A549 (cell line): ENCODE data around the gene RRH. TPM values are rescaled to one million over a fixed set of nuclear protein-coding genes. Genes with fewer than 3 reads are reported as not detected.

Experiments used
- ATAC-seq, 2 experiments: fragments of 200-7000 bp in 1 of 2; fragments of >200 bp in 1 of 2; cut with Nextera tagmentation in 1 of 2; cut with Tn5 transposase in 1 of 2; 3 replicates each; pipeline versions ENCODE4 v1.8.0 to v1.9.1; 2018 to 2020; ENCODE audit warnings: mild to moderate bottlenecking in 1 of 2, moderate library complexity in 1 of 2
- CTCF ChIA-PET: fragments of 300-600 bp; sonication (Branson Sonifier 250); formaldehyde crosslinking; extraction: SDS; loops from one replicate; lab custom pipeline; 2021; ENCODE audit warnings: antibody characterized with exemption, inconsistent platforms; lab: Yijun Ruan, JAX
- POLR2A ChIA-PET: fragments of 350-600 bp; formaldehyde crosslinking; extraction: SDS; loops from one replicate; lab custom pipeline; 2021; ENCODE audit warnings: antibody characterized with exemption, inconsistent platforms; lab: Yijun Ruan, JAX
- DNase-seq, 2 experiments: peaks; one replicate each; pipeline versions ENCODE4 v3.0.0 to v3.0.0-alpha.2; 2011 to 2016; ENCODE audit warnings: low read depth in 1 of 2, low spot score in 1 of 2
- FAIRE-seq: peaks from 2 replicates; lab custom pipeline; 2011; peaks lifted over from hg19 to GRCh38; lab: Jason Lieb, UNC
- H3K27ac ChIP-seq, 2 experiments: fragments of >200 bp; sonication (Bioruptor Twin); formaldehyde crosslinking; 3 replicates each; pipeline ENCODE4 v1.5.1; 2016 to 2017
- H3K4me1 ChIP-seq: fragments of >200 bp; sonication (Bioruptor Twin); formaldehyde crosslinking; 3 replicates; pipeline ENCODE4 v1.6.1; 2016
- H3K4me2 ChIP-seq: fragments of >200 bp; sonication (Bioruptor Twin); formaldehyde crosslinking; 3 replicates; pipeline ENCODE4 v1.6.1; 2016
- H3K4me3 ChIP-seq: fragments of >200 bp; sonication (Bioruptor Twin); formaldehyde crosslinking; 3 replicates; pipeline ENCODE4 v1.5.1; 2016
- H3K9me3 ChIP-seq: fragments of >200 bp; sonication (Bioruptor Twin); formaldehyde crosslinking; 3 replicates; pipeline ENCODE4 v1.6.1; 2016
- BHLHE40 ChIP-seq: IDR thresholded peaks from 2 replicates; pipeline ENCODE4 v1.6.1; 2012; ENCODE audit warnings: low read depth, low read length, inconsistent platforms
- CEBPB ChIP-seq, 2 experiments: fragments of >200 bp in 1 of 2; sonication (Bioruptor Twin) in 1 of 2; formaldehyde crosslinking in 1 of 2; IDR thresholded peaks; 2 replicates each; pipeline ENCODE4 v1.6.1; 2012 to 2016
- EHF ChIP-seq: fragments of 250-450 bp; sonication (Bioruptor Pico); IDR thresholded peaks from 2 replicates; pipeline ENCODE4 v1.5.0; 2020; ENCODE audit warnings: mild to moderate bottlenecking
- EHMT2 ChIP-seq: fragments of 200-600 bp; sonication (generic); IDR thresholded peaks from 2 replicates; pipeline ENCODE4 v1.6.1; 2016; ENCODE audit warnings: antibody characterized with exemption, low read depth, mild to moderate bottlenecking, moderate library complexity
- ESRRA ChIP-seq: fragments of 150-350 bp; IDR thresholded peaks from 2 replicates; pipeline ENCODE4 v1.6.1; 2014; ENCODE audit warnings: mild to moderate bottlenecking, low read length, borderline replicate concordance
- HOXB5 ChIP-seq: fragments of 250-450 bp; sonication (Bioruptor Pico); IDR thresholded peaks from 2 replicates; pipeline ENCODE4 v1.5.0; 2020; ENCODE audit warnings: mild to moderate bottlenecking, moderate library complexity
- JUN ChIP-seq, 2 experiments: fragments of >200 bp; sonication (Bioruptor Twin); formaldehyde crosslinking; IDR thresholded peaks; 2 replicates in 1 of 2; 3 replicates in 1 of 2; pipeline ENCODE4 v1.6.1; 2016 to 2017
- JUNB ChIP-seq: fragments of >200 bp; sonication (Bioruptor Twin); formaldehyde crosslinking; IDR thresholded peaks from 2 replicates; pipeline ENCODE4 v1.6.1; 2016
- NR3C1 ChIP-seq: fragments of >200 bp; sonication (Bioruptor Twin); formaldehyde crosslinking; IDR thresholded peaks from 3 replicates; pipeline ENCODE4 v1.6.1; 2017
- POLR2A ChIP-seq: IDR thresholded peaks from 2 replicates; pipeline ENCODE4 v1.6.1; 2012; ENCODE audit warnings: mild to moderate bottlenecking, low read length
- RAD21 ChIP-seq, 2 experiments: fragments of >200 bp in 1 of 2; sonication (Bioruptor Twin) in 1 of 2; formaldehyde crosslinking in 1 of 2; IDR thresholded peaks in 1 of 2; conservative IDR thresholded peaks in 1 of 2; 2 replicates in 1 of 2; 3 replicates in 1 of 2; pipeline ENCODE4 v1.6.1; 2012 to 2018; ENCODE audit warnings: inconsistent platforms in 1 of 2
- RARB ChIP-seq: fragments of 250-450 bp; sonication (Bioruptor Pico); IDR thresholded peaks from 2 replicates; pipeline ENCODE4 v1.8.0; 2021; ENCODE audit warnings: mild to moderate bottlenecking, moderate library complexity
- RFX5 ChIP-seq: fragments of 450-650 bp; IDR thresholded peaks from 2 replicates; pipeline ENCODE4 v1.7.1; 2014; ENCODE audit warnings: antibody characterized with exemption, mild to moderate bottlenecking, moderate library complexity
- SMC3 ChIP-seq: fragments of >200 bp; sonication (Bioruptor Twin); formaldehyde crosslinking; IDR thresholded peaks from 3 replicates; pipeline ENCODE4 v1.6.1; 2018; ENCODE audit warnings: inconsistent platforms
- TP53 ChIP-seq: fragments of 250-450 bp; sonication (Bioruptor Pico); IDR thresholded peaks from 2 replicates; pipeline ENCODE4 v1.5.0; 2021; ENCODE audit warnings: mild to moderate bottlenecking, moderate library complexity
- ZSCAN20 ChIP-seq: fragments of 250-450 bp; sonication (Bioruptor Pico); IDR thresholded peaks from 2 replicates; pipeline ENCODE4 v1.8.0; 2022; ENCODE audit warnings: mild to moderate bottlenecking, moderate library complexity
- WGBS: methylation state at CpG from one replicate; pipeline ENCODE4 v1.1.6; 2017; ENCODE audit errors: missing lambda C conversion rate; 5-methylcytosine and 5-hydroxymethylcytosine counted together
- polyA plus RNA-seq, 4 experiments: library from polyadenylated mRNA; depleted of rRNA in 3 of 4; stranded (reverse); fragments of >200 nt; fragmentation: RNase III in 1 of 4; extraction: RNeasy Plus Mini Kit Qiagen cat#74134 plus additional on column Dnase treatment in 1 of 4; gene quantifications; 2 replicates in 3 of 4; 3 replicates in 1 of 4; pipeline ENCODE4 v1.2.3, GENCODE V29; 2011 to 2017
- TF ChIP-seq, protein P1 (sequence below): fragments of >200 bp; sonication (Bioruptor Twin); formaldehyde crosslinking; IDR thresholded peaks from 3 replicates; pipeline ENCODE4 v1.5.1; 2016
- TF ChIP-seq, protein P2 (sequence below): fragments of >200 bp; sonication (Bioruptor Twin); formaldehyde crosslinking; IDR thresholded peaks from 2 replicates; pipeline ENCODE4 v1.6.1; 2016

The RRH gene
- polyA plus RNA-seq, 2 of the 4 experiments (the other 2 are of a cell fraction), result 0.10 to 0.18 TPM

DNA sequence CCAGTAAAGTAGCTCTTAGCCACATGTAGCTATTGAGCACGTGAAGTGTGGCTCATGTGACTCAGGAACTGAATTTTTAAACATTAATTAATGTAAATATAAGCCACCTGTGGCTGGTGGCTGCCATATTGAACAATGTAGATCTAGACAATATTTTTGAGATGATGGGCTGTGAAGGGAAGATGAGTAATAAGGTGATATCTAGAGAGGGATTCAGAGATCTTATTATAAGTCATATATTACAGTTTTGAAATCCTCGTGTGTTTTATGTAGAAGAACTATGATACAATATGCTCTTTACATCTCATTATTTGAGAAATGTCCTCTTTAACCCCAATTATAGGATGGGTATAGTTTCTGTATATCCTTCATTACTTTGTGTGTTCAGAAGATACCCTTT is 6.6 kb upstream of the RRH start:
- CTCF ChIA-PET, result no interaction called here
- Histone ChIP-seq H3K4me3 (no peak overlapping the region), H3K4me2 (no peak overlapping the region), H3K27ac (no peak overlapping the region), H3K4me1 (peaks cover 11% of the 10 kb centered on the region; the same call in 2 of the 3 replicates), H3K9me3 (no peaks in the 10 kb centered on the region)
- DNase-seq (no peak), ATAC-seq (no peak), FAIRE-seq (no peak)
- TF ChIP-seq SMC3 (no peak), EHF (no peak), RARB (CRISPR knock-in tag) (no peak), POLR2A (no peak), BHLHE40 (no peak), EHMT2 (no peak), RAD21 (conservative IDR thresholded peaks at IDR 0.05 in 1 of 2, IDR thresholded peaks at IDR 0.05 in 1 of 2) (no peak), JUNB (no peak), RFX5 (no peak), NR3C1 (no peak)
- TF ChIP-seq, protein P1, sequence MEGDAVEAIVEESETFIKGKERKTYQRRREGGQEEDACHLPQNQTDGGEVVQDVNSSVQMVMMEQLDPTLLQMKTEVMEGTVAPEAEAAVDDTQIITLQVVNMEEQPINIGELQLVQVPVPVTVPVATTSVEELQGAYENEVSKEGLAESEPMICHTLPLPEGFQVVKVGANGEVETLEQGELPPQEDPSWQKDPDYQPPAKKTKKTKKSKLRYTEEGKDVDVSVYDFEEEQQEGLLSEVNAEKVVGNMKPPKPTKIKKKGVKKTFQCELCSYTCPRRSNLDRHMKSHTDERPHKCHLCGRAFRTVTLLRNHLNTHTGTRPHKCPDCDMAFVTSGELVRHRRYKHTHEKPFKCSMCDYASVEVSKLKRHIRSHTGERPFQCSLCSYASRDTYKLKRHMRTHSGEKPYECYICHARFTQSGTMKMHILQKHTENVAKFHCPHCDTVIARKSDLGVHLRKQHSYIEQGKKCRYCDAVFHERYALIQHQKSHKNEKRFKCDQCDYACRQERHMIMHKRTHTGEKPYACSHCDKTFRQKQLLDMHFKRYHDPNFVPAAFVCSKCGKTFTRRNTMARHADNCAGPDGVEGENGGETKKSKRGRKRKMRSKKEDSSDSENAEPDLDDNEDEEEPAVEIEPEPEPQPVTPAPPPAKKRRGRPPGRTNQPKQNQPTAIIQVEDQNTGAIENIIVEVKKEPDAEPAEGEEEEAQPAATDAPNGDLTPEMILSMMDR, result no peak
- POLR2A ChIA-PET, result no interaction called here
- WGBS, result 79% methylated on average over 2 of the region's 2 CpGs

DNA sequence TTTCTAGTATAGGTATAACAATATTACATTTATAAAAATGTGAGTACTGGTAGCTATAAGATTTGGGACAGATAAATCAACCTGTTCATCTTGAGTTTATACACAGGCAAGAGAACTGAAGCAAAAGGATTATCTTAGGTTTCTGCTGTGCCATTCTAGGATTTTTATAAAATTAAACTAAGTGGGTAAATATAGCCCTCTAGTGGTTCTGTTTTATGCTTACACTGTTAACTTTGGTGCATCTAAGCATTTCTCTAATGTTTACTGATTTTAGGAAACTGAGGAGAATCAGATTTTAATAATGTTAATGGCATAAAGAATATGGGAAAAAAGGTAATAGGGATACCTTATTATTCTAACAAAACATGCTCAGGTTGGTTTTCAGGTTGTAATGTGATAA is 1.1 kb upstream of the RRH start:
- CTCF ChIA-PET, result interaction anchor here (0.7 to 3.4 kb wide), 5 partner anchors 32 to 405 kb away, joined by 3 to 9 read pairs (median 5); no protein-coding TSS in a partner anchor
- DNase-seq (no peak), ATAC-seq (peak in 1 of 2 experiments; percentile 64; a peak in 2 of 6 replicates), FAIRE-seq (no peak)
- no peaks in the 10 kb centered on the region for H3K4me1 ChIP-seq
- no peaks in the 10 kb centered on the region for H3K9me3 ChIP-seq
- POLR2A ChIA-PET, result no interaction called here
- TF ChIP-seq TP53 (no peak), ZSCAN20 (CRISPR knock-in tag) (no peak), JUN (IDR thresholded peaks at IDR 0.05) (no peak), SMC3 (peak; percentile 45), ESRRA (no peak), RAD21 (conservative IDR thresholded peaks at IDR 0.05 in 1 of 2, IDR thresholded peaks at IDR 0.05 in 1 of 2) (peak; percentile 50 to 59; a peak in 4 of 5 replicates)
- TF ChIP-seq, protein P1, result peak; percentile 54
- TF ChIP-seq, protein P2, sequence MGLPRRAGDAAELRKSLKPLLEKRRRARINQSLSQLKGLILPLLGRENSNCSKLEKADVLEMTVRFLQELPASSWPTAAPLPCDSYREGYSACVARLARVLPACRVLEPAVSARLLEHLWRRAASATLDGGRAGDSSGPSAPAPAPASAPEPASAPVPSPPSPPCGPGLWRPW, result no peak
- H3K4me3 ChIP-seq, result no peak overlapping the region
- H3K27ac ChIP-seq, result no peak overlapping the region
- H3K4me2 ChIP-seq, result no peak overlapping the region

DNA sequence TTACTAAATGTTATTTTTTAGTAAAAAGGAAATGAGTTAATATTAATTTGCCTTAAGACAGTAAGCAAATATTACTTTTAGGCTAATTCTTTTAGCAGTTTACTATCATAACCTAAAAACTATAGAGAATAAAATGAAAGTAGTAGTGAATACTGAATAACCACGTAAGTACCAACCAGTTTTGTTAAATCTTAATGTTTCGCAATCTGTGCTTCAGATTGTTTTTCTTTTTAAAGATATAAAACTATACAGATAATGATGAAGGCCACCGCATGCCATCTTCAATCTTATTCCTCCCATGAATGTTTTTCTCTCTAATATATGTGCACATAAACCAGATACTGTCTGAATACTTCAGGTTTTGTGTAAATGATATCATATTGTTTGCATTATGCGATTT is 6.0 kb downstream of the RRH start:
- Histone ChIP-seq H3K27ac (no peak overlapping the region), H3K4me1 (no peaks in the 10 kb centered on the region), H3K4me3 (no peak overlapping the region), H3K9me3 (no peaks in the 10 kb centered on the region), H3K4me2 (no peak overlapping the region)
- DNase-seq (no peak), FAIRE-seq (no peak), ATAC-seq (no peak)
- ChIA-PET POLR2A (no interaction called here), CTCF (no interaction called here)
- WGBS, result 81% methylated on average over 4 of the region's 4 CpGs
- TF ChIP-seq CEBPB (IDR thresholded peaks at IDR 0.05) (peak in 1 of 2 experiments; percentile 25; a peak in 1 of 4 replicates), HOXB5 (CRISPR knock-in tag) (no peak)
